HCT116 (cell line): Measurements from ENCODE around the gene EIF3L. TPM values are rescaled to one million over a fixed set of nuclear protein-coding genes. Genes with fewer than 3 reads are reported as not detected.

Source experiments
- ATAC-seq: fragments of 200-7000 bp; cut with Tn5 transposase; 2 replicates; pipeline ENCODE4 v1.9.1; 2020; ENCODE audit warnings: mild to moderate bottlenecking, moderate library complexity
- BruUV-seq: library from RNA; stranded (reverse); fragments of 400-500 nt; replicated peaks from 2 replicates; lab custom pipeline; 2021; lab: Mats Ljungman, UMichigan
- CTCF ChIA-PET: fragments of 300-600 bp; sonication (Branson Sonifier 250); formaldehyde crosslinking; loops from one replicate; lab custom pipeline; 2021; ENCODE audit warnings: antibody characterized with exemption; lab: Charles Lee
- POLR2A ChIA-PET: fragments of 300-600, 350-600 bp; sonication (Branson Sonifier 250); formaldehyde crosslinking; loops from one replicate; lab custom pipeline; 2021; ENCODE audit warnings: antibody characterized with exemption; lab: Charles Lee
- RAD21 ChIA-PET, 2 experiments: fragments of 300-600 bp; sonication (Branson Sonifier 250); formaldehyde crosslinking; loops; one replicate each; lab custom pipeline; 2023; ENCODE audit warnings: low total read pairs in 2 of 2; ENCODE audit not compliant: uncharacterized antibody in 2 of 2, unreplicated experiment in 2 of 2, low non-redundant PET in 1 of 2; lab: Charles Lee
- DNase-seq: peaks from one replicate; pipeline ENCODE4 v3.0.0-alpha.2; 2010; ENCODE audit warnings: low read depth, low spot score
- H2AFZ ChIP-seq: fragments of 200-600 bp; shearing (Covaris generic), sonication (generic); 2 replicates; pipeline ENCODE4 v1.6.1; 2017; ENCODE audit warnings: low read depth, mixed run types, mixed read lengths, antibody characterized with exemption, low read length; ENCODE audit not compliant: poor library complexity, severe bottlenecking
- H3K27ac ChIP-seq: 2 replicates; pipeline ENCODE4 v1.5.1; 2012; ENCODE audit warnings: low read depth, low read length
- H3K27me3 ChIP-seq: fragments of 200-600 bp; sonication (generic); 2 replicates; pipeline ENCODE4 v1.6.1; 2016; ENCODE audit warnings: mixed run types, low read length, mixed read lengths; ENCODE audit not compliant: insufficient read depth
- H3K36me3 ChIP-seq, 2 experiments: fragments of 200-500 bp in 1 of 2; fragments of 200-600 bp in 1 of 2; sonication (Bioruptor generic) in 1 of 2; sonication (generic) in 1 of 2; 2 replicates each; pipeline versions ENCODE4 v1.5.1 to v1.6.1; 2014 to 2016; ENCODE audit warnings: low read length in 2 of 2, inconsistent platforms in 1 of 2, mixed read lengths in 1 of 2, mixed run types in 1 of 2; ENCODE audit not compliant: insufficient read depth in 2 of 2, control insufficient read depth in 1 of 2
- H3K4me1 ChIP-seq, 2 experiments: fragments of 200-600 bp in 1 of 2; sonication (generic) in 1 of 2; 2 replicates each; pipeline versions ENCODE4 v1.5.1 to v1.6.1; 2012 to 2017; ENCODE audit warnings: low read length in 2 of 2, inconsistent platforms in 1 of 2, mild to moderate bottlenecking in 1 of 2, mixed read lengths in 1 of 2, mixed run types in 1 of 2, moderate library complexity in 1 of 2; ENCODE audit not compliant: insufficient read depth in 2 of 2, control insufficient read depth in 1 of 2
- H3K4me2 ChIP-seq: fragments of 200-600 bp; sonication (generic); 2 replicates; pipeline ENCODE4 v1.6.1; 2017; ENCODE audit warnings: mixed run types, low read length, mixed read lengths
- H3K4me3 ChIP-seq, 2 experiments: fragments of 200-600 bp in 1 of 2; sonication (generic) in 1 of 2; replicated peaks in 1 of 2; 2 replicates each; pipeline ENCODE4 v1.5.1; 2011 to 2016; ENCODE audit warnings: low read length in 2 of 2, control low read depth in 1 of 2, low read depth in 1 of 2, mild to moderate bottlenecking in 1 of 2, mixed read lengths in 1 of 2, mixed run types in 1 of 2
- H3K79me2 ChIP-seq: fragments of 200-600 bp; sonication (generic); 2 replicates; pipeline ENCODE4 v1.6.1; 2017; ENCODE audit warnings: mild to moderate bottlenecking, mixed run types, low read length, moderate library complexity, mixed read lengths; ENCODE audit not compliant: insufficient read depth
- H3K9ac ChIP-seq: fragments of 200-600 bp; sonication (generic); 2 replicates; pipeline ENCODE4 v1.6.1; 2016; ENCODE audit warnings: low read length, mixed read lengths
- H3K9me2 ChIP-seq: fragments of 200-600 bp; sonication (generic), shearing (Covaris generic); 2 replicates; pipeline ENCODE4 v1.6.1; 2017; ENCODE audit warnings: mixed run types, mild to moderate bottlenecking, moderate library complexity; ENCODE audit not compliant: insufficient read depth
- H3K9me3 ChIP-seq, 2 experiments: fragments of 200-500 bp in 1 of 2; fragments of 200-600 bp in 1 of 2; sonication (Bioruptor generic) in 1 of 2; sonication (generic) in 1 of 2; 2 replicates each; pipeline ENCODE4 v1.6.1; 2014 to 2017; ENCODE audit warnings: low read length in 2 of 2, mixed read lengths in 2 of 2, inconsistent platforms in 1 of 2, low read depth in 1 of 2, mild to moderate bottlenecking in 1 of 2, mixed run types in 1 of 2, moderate library complexity in 1 of 2; ENCODE audit not compliant: control insufficient read depth in 1 of 2, insufficient read depth in 1 of 2
- H4K20me1 ChIP-seq: fragments of 200-600 bp; sonication (generic), shearing (Covaris generic); 2 replicates; pipeline ENCODE4 v1.6.1; 2017; ENCODE audit warnings: mixed run types, mild to moderate bottlenecking, moderate library complexity; ENCODE audit not compliant: insufficient read depth
- CBX3 ChIP-seq: IDR thresholded peaks from 2 replicates; pipeline ENCODE4 v1.6.1; 2012; ENCODE audit warnings: low read depth
- CEBPB ChIP-seq: IDR thresholded peaks from 2 replicates; pipeline ENCODE4 v1.6.1; 2012; ENCODE audit warnings: low read depth
- CTCF ChIP-seq, 3 experiments: fragments of 200-600 bp in 1 of 3; sonication (generic) in 1 of 3; IDR thresholded peaks in 2 of 3; conservative IDR thresholded peaks in 1 of 3; 2 replicates each; pipeline ENCODE4 v1.5.1; 2012 to 2017; ENCODE audit warnings: low read depth in 2 of 3, low read length in 2 of 3, antibody characterized with exemption in 1 of 3, borderline replicate concordance in 1 of 3, control low read depth in 1 of 3, mild to moderate bottlenecking in 1 of 3, mixed read lengths in 1 of 3, mixed run types in 1 of 3, moderate library complexity in 1 of 3; ENCODE audit not compliant: insufficient read depth in 1 of 3
- EGR1 ChIP-seq: IDR thresholded peaks from 2 replicates; pipeline ENCODE4 v1.6.1; 2012; ENCODE audit warnings: low read depth
- EZH2phosphoT487 ChIP-seq: fragments of 200-600 bp; IDR thresholded peaks from 2 replicates; pipeline ENCODE4 v1.6.1; 2018; ENCODE audit warnings: antibody characterized with exemption, borderline replicate concordance
- FOSL1 ChIP-seq: IDR thresholded peaks from 2 replicates; pipeline ENCODE4 v1.6.1; 2012; ENCODE audit warnings: low read depth
- POLR2AphosphoS5 ChIP-seq: IDR thresholded peaks from 2 replicates; pipeline ENCODE4 v1.6.1; 2011; ENCODE audit warnings: mild to moderate bottlenecking, low read depth, low read length, moderate library complexity
- RAD21 ChIP-seq: IDR thresholded peaks from 2 replicates; pipeline ENCODE4 v1.6.1; 2012; ENCODE audit warnings: low read depth, mild to moderate bottlenecking
- SIN3A ChIP-seq: IDR thresholded peaks from 2 replicates; pipeline ENCODE4 v1.6.1; 2012; ENCODE audit warnings: low read depth
- SP1 ChIP-seq: IDR thresholded peaks from 2 replicates; pipeline ENCODE4 v1.6.1; 2012; ENCODE audit warnings: low read depth
- SRF ChIP-seq: IDR thresholded peaks from 2 replicates; pipeline ENCODE4 v1.6.1; 2012; ENCODE audit warnings: low read depth
- TCF7L2 ChIP-seq: IDR thresholded peaks from 2 replicates; pipeline ENCODE4 v1.7.0; 2011; ENCODE audit warnings: borderline replicate concordance, inconsistent platforms; ENCODE audit not compliant: insufficient read depth, insufficient read length; ENCODE audit errors: extremely low read depth
- YY1 ChIP-seq: IDR thresholded peaks from 2 replicates; pipeline ENCODE4 v1.6.1; 2011; ENCODE audit warnings: low read length, low read depth, moderate library complexity, mild to moderate bottlenecking; ENCODE audit not compliant: insufficient replicate concordance; ENCODE audit errors: extremely low read depth
- ZBTB33 ChIP-seq: IDR thresholded peaks from 2 replicates; pipeline ENCODE4 v1.6.1; 2011; ENCODE audit warnings: mild to moderate bottlenecking, low read length, moderate library complexity; ENCODE audit not compliant: insufficient replicate concordance; ENCODE audit errors: extremely low read depth
- ZFX ChIP-seq: fragments of 450-650 bp; IDR thresholded peaks from 2 replicates; pipeline ENCODE4 v1.6.1; 2017
- intact Hi-C: fragments of 100-400 bp; cut with micrococcal nuclease; formaldehyde crosslinking; loops from 2 replicates; pipeline ENCODE4 v1.10.0; 2022
- total RNA-seq: library from RNA; stranded (reverse); gene quantifications from one replicate; pipeline ENCODE4 v1.2.1, GENCODE V29; 2021; ENCODE audit not compliant: unreplicated experiment

EIF3L gene
- total RNA-seq, 1 experiment from 2014 or later: 687 TPM

GRCh38 chr22:37820350-37820749, 28.9 kb upstream of the EIF3L start:
- H2AFZ ChIP-seq: no peak overlapping the region
- no peak overlapping the region for H3K27ac ChIP-seq
- ChIA-PET RAD21 (interaction anchor here in 1 of 2 experiments (0.7 kb wide), 1 partner anchor 134 kb away, joined by 3 read pairs; no protein-coding TSS in a partner anchor), CTCF (interaction anchor here (4.8 kb wide), 1 partner anchor 43 kb away, joined by 33 read pairs; no protein-coding TSS in a partner anchor)
- peaks cover 0 to 6% of the 10 kb centered on the region in 2 experiments; a peak in 1 of 4 replicates for H3K36me3 ChIP-seq
- intact Hi-C loops: no loop called here
- H3K9me3 ChIP-seq: no peaks in the 10 kb centered on the region
- BruUV-seq: no TSS peak
- ATAC-seq (no peak), DNase-seq (no peak)
- H3K79me2 ChIP-seq: no peaks in the 10 kb centered on the region
- H4K20me1 ChIP-seq: no peaks in the 10 kb centered on the region
- TF ChIP-seq FOSL1 (no peak), CEBPB (no peak), EGR1 (no peak), CBX3 (no peak), ZFX (no peak)
- TF ChIP-seq, all 23 proteins: peak for 0
- H3K27me3 ChIP-seq: no peaks in the 10 kb centered on the region
- no peaks in the 10 kb centered on the region for H3K9me2 ChIP-seq
- H3K4me1 ChIP-seq: peaks cover 4 to 15% of the 10 kb centered on the region in 2 experiments; a peak in 3 of 4 replicates
- POLR2A ChIA-PET: interaction anchor here (1.0 to 3.4 kb wide), 2 partner anchors 12 to 40 kb away, joined by 3 to 19 read pairs; partner anchors contain the start of gene GCAT
- no peak overlapping the region for H3K4me3 ChIP-seq
- H3K9ac ChIP-seq: no peak overlapping the region
- no peak overlapping the region for H3K4me2 ChIP-seq

DNA sequence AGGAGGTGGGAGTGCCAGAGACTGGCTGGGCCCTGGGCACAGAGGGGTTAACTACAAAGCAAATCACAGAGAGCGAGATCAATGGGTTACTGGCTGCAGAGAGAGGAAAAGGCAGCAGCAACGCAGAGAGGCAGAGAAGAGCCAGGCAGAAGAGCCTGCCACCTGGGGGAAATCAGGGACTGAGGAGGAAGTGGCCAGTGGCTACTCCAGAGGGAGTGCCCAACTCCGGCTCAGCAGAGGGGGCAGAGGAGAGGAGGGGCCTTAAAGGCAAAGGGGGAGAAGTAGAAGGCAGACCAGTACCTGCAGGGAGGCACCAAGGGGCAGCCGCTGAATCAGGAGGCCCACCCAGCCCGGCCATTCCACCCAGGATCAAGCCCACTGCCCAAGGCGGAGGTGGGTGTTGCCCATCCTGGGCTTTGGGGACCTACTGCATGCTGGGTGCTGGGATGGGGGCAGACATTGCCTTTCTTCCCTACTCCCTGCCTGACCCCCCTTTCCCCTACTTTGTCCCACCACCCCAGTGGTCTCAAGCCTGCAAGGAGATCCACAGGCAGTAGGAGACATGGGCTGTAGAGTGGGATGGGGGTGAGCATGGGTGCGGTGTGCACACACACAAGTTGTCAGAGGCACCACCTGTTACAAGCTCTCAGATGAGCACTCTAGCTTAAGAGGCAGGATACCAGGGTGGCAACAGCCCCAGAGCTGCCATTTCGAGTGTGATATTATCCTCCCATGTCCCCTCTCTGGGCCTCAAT, 27.0 kb upstream of the EIF3L start:
- no peak for ATAC-seq
- Histone ChIP-seq H3K9me3 (no peaks in the 10 kb centered on the region), H4K20me1 (no peaks in the 10 kb centered on the region), H3K9ac (no peak overlapping the region), H3K4me2 (no peak overlapping the region), H3K9me2 (no peaks in the 10 kb centered on the region), H3K27me3 (no peaks in the 10 kb centered on the region), H3K4me3 (no peak overlapping the region), H3K79me2 (no peaks in the 10 kb centered on the region), H2AFZ (no peak overlapping the region), H3K36me3 (no peaks in the 10 kb centered on the region), H3K4me1 (peaks cover 4 to 14% of the 10 kb centered on the region in 2 experiments; a peak in 3 of 4 replicates), H3K27ac (no peak overlapping the region)
- BruUV-seq: no TSS peak
- intact Hi-C loops: no loop called here
- DNase-seq: no peak
- ChIA-PET CTCF (interaction anchor here (0.7 to 1.3 kb wide), 2 partner anchors 15 to 22 kb away, joined by 3 to 4 read pairs; partner anchors contain the start of genes ANKRD54 and GCAT), POLR2A (interaction anchor here (1.3 kb wide), 1 partner anchor 15 kb away, joined by 3 read pairs; the partner anchor contains the start of gene GCAT), RAD21 (no interaction called here)
- no peak for TF ChIP-seq ZBTB33
- no peak for TF ChIP-seq YY1
- no peak for TF ChIP-seq FOSL1
- TF ChIP-seq RAD21: no peak
- TF ChIP-seq TCF7L2: no peak
- no peak for TF ChIP-seq SIN3A
- no peak for TF ChIP-seq EZH2phosphoT487
- TF ChIP-seq SP1: no peak
- no peak for TF ChIP-seq POLR2AphosphoS5
- TF ChIP-seq SRF: no peak
- no peak for TF ChIP-seq CTCF (IDR thresholded peaks at IDR 0.05 in 2 of 3, conservative IDR thresholded peaks at IDR 0.05 in 1 of 3; ENCODE audit: borderline replicate concordance in 1 of 3, insufficient read depth in 1 of 3, low read depth in 2 of 3, low read length in 2 of 3)
- TF ChIP-seq EGR1: no peak
